K562 (cell line): ENCODE results near the gene TBRG4. TPM values are rescaled to one million over a fixed set of nuclear protein-coding genes. Genes with fewer than 3 reads are reported as not detected.

ENCODE experiments used
- ASH1L ChIP-seq: fragments of 450-650 bp; IDR thresholded peaks from 2 replicates; pipeline ENCODE4 v1.6.1; 2018; ENCODE audit warnings: borderline replicate concordance, mild to moderate bottlenecking, low read depth; ENCODE audit not compliant: partially characterized antibody
- BRF1 ChIP-seq: IDR thresholded peaks from 3 replicates; pipeline ENCODE4 v1.6.1; 2011; ENCODE audit warnings: borderline replicate concordance, mild to moderate bottlenecking; ENCODE audit not compliant: insufficient read length; ENCODE audit errors: extremely low read depth
- ELF1 ChIP-seq: fragments of 200-800 bp; sonication (Bioruptor generic); IDR thresholded peaks from 2 replicates; pipeline ENCODE4 v1.6.1; 2016; ENCODE audit warnings: missing genetic modification characterization, missing compliant biosample characterization
- FOSL1 ChIP-seq: fragments of 200-800 bp; sonication (Bioruptor generic); conservative IDR thresholded peaks from 2 replicates; pipeline ENCODE4 v1.6.1; 2016; ENCODE audit warnings: missing genetic modification characterization, missing compliant biosample characterization
- KLF10 ChIP-seq: fragments of 250-450 bp; sonication (Bioruptor Pico); IDR thresholded peaks from 2 replicates; pipeline ENCODE4 v1.6.1; 2021; ENCODE audit warnings: matching md5 sums
- MBD2 ChIP-seq: sonication (generic); IDR thresholded peaks from 2 replicates; pipeline ENCODE4 v1.6.1; 2016; ENCODE audit warnings: low read depth, borderline replicate concordance
- TOE1 ChIP-seq, 2 experiments: fragments of 450-650 bp in 1 of 2; sonication (generic) in 1 of 2; formaldehyde crosslinking in 1 of 2; IDR thresholded peaks; 2 replicates each; pipeline versions ENCODE4 v1.7.1 to v1.8.0; 2016 to 2022; ENCODE audit warnings: borderline replicate concordance in 2 of 2, mild to moderate bottlenecking in 2 of 2, antibody characterized with exemption in 1 of 2, inconsistent platforms in 1 of 2, low read depth in 1 of 2, missing genetic modification reagents in 1 of 2, moderate library complexity in 1 of 2
- WHSC1 ChIP-seq: IDR thresholded peaks from one replicate; pipeline ENCODE4 v1.6.1; 2012; ENCODE audit warnings: low read length, control low read depth, inconsistent platforms
- ZKSCAN3 ChIP-seq: fragments of 250-450 bp; sonication (Bioruptor Pico); IDR thresholded peaks from 2 replicates; pipeline ENCODE4 v1.4.0; 2020
- ZNF24 ChIP-seq: fragments of 450-650 bp; IDR thresholded peaks from 2 replicates; pipeline ENCODE4 v1.6.1; 2016
- ZNF280B ChIP-seq: fragments of 250-450 bp; sonication (Bioruptor Pico); IDR thresholded peaks from 2 replicates; pipeline ENCODE4 v1.5.1; 2021; ENCODE audit warnings: mild to moderate bottlenecking
- ZNF282 ChIP-seq: sonication (generic); formaldehyde crosslinking; IDR thresholded peaks from 2 replicates; pipeline ENCODE4 v1.8.1; 2023; ENCODE audit warnings: missing genetic modification reagents
- polyA plus RNA-seq, 8 experiments: library from polyadenylated mRNA; depleted of rRNA in 4 of 8; stranded (reverse) in 5 of 8; unstranded in 3 of 8; fragments of >200 nt; fragmentation: Nextera tagmentation in 2 of 8; fragmentation: Illumina TruSeq in 1 of 8; extraction: Ambion mirVana in 2 of 8; extraction: Trizol in 1 of 8; gene quantifications; 2 replicates each; pipeline versions ENCODE4 v1.2.1 to v1.2.3, GENCODE V29; 2011 to 2014; ENCODE audit warnings: inconsistent platforms in 1 of 8, missing spikeins in 1 of 8
- total RNA-seq, 7 experiments: library from RNA; depleted of rRNA in 6 of 7; stranded (reverse); fragments of >200 nt in 6 of 7; fragmentation: Illumina TruSeq in 2 of 7; extraction: Trizol in 2 of 7; gene quantifications; 2 replicates each; pipeline versions ENCODE4 v1.2.1 to v1.2.3, GENCODE V29; 2011 to 2021; ENCODE audit warnings: low replicate concordance in 1 of 7
- TF ChIP-seq, protein P1 (sequence below), 2 experiments: fragments of 450-650 bp in 1 of 2; sonication (generic) in 1 of 2; formaldehyde crosslinking in 1 of 2; IDR thresholded peaks; 2 replicates each; pipeline versions ENCODE4 v1.7.1 to v1.9.0; 2016 to 2022; ENCODE audit warnings: inconsistent platforms in 1 of 2, mild to moderate bottlenecking in 1 of 2, missing genetic modification reagents in 1 of 2
- TF ChIP-seq, protein P2 (sequence below): sonication (generic); formaldehyde crosslinking; IDR thresholded peaks from 2 replicates; pipeline ENCODE4 v1.8.0; 2022; ENCODE audit warnings: missing genetic modification reagents, mild to moderate bottlenecking, moderate library complexity, borderline replicate concordance

TBRG4 gene
- total and polyA plus RNA-seq, 9 of the 15 experiments (the other 6 are each of a cell fraction or from before 2014, with no cell fraction given): 11.2 to 322 (median 216) TPM

DNA sequence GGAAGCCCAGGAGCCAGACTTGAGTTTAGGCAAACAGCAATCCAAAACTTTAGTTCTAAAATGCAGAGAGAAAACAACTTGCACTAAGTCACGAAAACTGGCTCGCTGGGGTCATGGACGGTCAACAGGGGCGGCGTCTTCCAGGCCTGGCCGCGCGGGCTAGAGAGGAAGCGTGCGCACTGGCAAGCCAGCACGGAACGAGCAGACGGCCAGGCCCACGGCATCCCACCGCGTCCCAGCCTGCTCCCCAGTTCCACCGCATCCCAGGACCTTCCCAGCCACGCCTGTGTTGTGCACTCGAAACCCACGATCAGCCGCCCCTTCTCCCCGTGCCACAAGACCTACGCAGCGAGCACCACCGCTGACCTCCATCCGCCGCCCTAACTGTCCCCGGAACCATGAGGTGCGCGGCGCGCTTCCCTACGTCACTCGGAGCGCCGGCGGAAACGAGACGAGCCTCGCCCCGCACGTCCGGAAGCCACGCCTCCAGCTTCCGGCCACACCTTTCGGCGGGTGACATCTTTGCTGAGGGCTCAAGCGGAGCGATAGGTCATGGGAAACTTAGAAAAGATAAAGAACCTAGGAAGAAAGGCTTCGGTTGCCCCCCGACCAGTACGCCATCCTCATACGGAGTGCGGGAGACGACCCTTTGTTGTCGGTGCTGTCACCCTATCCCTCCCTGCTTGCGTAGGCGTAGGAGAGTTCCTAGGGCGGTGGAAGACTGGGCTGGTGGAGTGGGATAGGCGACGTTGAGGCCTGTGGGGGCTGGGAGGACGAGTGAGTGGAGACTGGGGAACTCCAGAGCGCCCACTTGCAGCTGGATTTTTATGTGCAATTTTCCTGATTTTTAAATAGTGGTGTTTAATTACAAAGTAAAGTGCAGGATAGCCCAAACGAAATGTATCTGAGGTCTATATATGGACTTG lies at the start of gene TBRG4 (continued):
- TF ChIP-seq, protein P1, sequence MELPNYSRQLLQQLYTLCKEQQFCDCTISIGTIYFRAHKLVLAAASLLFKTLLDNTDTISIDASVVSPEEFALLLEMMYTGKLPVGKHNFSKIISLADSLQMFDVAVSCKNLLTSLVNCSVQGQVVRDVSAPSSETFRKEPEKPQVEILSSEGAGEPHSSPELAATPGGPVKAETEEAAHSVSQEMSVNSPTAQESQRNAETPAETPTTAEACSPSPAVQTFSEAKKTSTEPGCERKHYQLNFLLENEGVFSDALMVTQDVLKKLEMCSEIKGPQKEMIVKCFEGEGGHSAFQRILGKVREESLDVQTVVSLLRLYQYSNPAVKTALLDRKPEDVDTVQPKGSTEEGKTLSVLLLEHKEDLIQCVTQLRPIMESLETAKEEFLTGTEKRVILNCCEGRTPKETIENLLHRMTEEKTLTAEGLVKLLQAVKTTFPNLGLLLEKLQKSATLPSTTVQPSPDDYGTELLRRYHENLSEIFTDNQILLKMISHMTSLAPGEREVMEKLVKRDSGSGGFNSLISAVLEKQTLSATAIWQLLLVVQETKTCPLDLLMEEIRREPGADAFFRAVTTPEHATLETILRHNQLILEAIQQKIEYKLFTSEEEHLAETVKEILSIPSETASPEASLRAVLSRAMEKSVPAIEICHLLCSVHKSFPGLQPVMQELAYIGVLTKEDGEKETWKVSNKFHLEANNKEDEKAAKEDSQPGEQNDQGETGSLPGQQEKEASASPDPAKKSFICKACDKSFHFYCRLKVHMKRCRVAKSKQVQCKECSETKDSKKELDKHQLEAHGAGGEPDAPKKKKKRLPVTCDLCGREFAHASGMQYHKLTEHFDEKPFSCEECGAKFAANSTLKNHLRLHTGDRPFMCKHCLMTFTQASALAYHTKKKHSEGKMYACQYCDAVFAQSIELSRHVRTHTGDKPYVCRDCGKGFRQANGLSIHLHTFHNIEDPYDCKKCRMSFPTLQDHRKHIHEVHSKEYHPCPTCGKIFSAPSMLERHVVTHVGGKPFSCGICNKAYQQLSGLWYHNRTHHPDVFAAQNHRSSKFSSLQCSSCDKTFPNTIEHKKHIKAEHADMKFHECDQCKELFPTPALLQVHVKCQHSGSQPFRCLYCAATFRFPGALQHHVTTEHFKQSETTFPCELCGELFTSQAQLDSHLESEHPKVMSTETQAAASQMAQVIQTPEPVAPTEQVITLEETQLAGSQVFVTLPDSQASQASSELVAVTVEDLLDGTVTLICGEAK (IDR thresholded peaks at IDR 0.05): peak; percentile 95
- TF ChIP-seq, protein P1 (CRISPR knock-in tag; IDR thresholded peaks at IDR 0.05): no peak
- TF ChIP-seq ZNF280B (no peak), ZKSCAN3 (CRISPR knock-in tag) (no peak), ZNF24 (no peak; the same call in 1 of the 2 replicates), ELF1 (tag) (peak; percentile 95), ASH1L (peak; percentile 11), ZNF282 (CRISPR knock-in tag) (peak; percentile 83; the same call in 1 of the 2 replicates), KLF10 (CRISPR knock-in tag) (no peak), FOSL1 (tag) (peak; percentile 25; the same call in 1 of the 2 replicates), WHSC1 (no peak), MBD2 (peak; percentile 68), TOE1 (IDR thresholded peaks at IDR 0.05; ENCODE audit: borderline replicate concordance) (peak; percentile 76), TOE1 (CRISPR knock-in tag; IDR thresholded peaks at IDR 0.05; ENCODE audit: borderline replicate concordance, low read depth) (no peak), BRF1 (no peak)
- TF ChIP-seq, protein P2, sequence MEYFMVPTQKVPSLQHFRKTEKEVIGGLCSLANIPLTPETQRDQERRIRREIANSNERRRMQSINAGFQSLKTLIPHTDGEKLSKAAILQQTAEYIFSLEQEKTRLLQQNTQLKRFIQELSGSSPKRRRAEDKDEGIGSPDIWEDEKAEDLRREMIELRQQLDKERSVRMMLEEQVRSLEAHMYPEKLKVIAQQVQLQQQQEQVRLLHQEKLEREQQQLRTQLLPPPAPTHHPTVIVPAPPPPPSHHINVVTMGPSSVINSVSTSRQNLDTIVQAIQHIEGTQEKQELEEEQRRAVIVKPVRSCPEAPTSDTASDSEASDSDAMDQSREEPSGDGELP (CRISPR knock-in tag): peak; percentile 93
